HL-60 (cell line): ENCODE data around the gene NEDD4L.

Source experiments
- DNase-seq, 2 experiments: peaks; one replicate each; pipeline ENCODE4 v3.0.0-alpha.2; 2010 to 2020; ENCODE audit warnings: low read depth in 1 of 2, low spot score in 1 of 2
- H3K27ac ChIP-seq: fragments of 250-450 bp; sonication (Bioruptor Pico); replicated peaks from 2 replicates; pipeline ENCODE4 v1.5.1; 2020; ENCODE audit warnings: mild to moderate bottlenecking, moderate library complexity
- H3K27me3 ChIP-seq: fragments of 250-450 bp; sonication (Bioruptor Pico); 2 replicates; pipeline ENCODE4 v1.5.1; 2021; ENCODE audit warnings: mild to moderate bottlenecking, moderate library complexity; ENCODE audit not compliant: insufficient read depth, poor library complexity, severe bottlenecking
- H3K4me3 ChIP-seq: replicated peaks from 2 replicates; pipeline ENCODE4 v1.5.1; 2011; ENCODE audit warnings: mild to moderate bottlenecking, control low read depth, low read length; ENCODE audit not compliant: insufficient read depth
- GABPA ChIP-seq: IDR thresholded peaks from 2 replicates; pipeline ENCODE4 v1.6.1; 2012; ENCODE audit warnings: low read depth
- POLR2AphosphoS5 ChIP-seq: IDR thresholded peaks from 2 replicates; pipeline ENCODE4 v1.6.1; 2012; ENCODE audit warnings: low read depth
- SPI1 ChIP-seq: IDR thresholded peaks from 2 replicates; pipeline ENCODE4 v1.6.1; 2012; ENCODE audit warnings: low read depth, mild to moderate bottlenecking, borderline replicate concordance
- TF ChIP-seq, protein P1 (sequence below): IDR thresholded peaks from one replicate; pipeline ENCODE4 v1.5.1; 2011; ENCODE audit warnings: low read length, control low read depth, inconsistent platforms; ENCODE audit not compliant: insufficient read depth
- TF ChIP-seq, protein P2 (sequence below): IDR thresholded peaks from 2 replicates; pipeline ENCODE4 v1.6.1; 2012; ENCODE audit warnings: low read depth; ENCODE audit not compliant: insufficient replicate concordance

The NEDD4L gene

DNA sequence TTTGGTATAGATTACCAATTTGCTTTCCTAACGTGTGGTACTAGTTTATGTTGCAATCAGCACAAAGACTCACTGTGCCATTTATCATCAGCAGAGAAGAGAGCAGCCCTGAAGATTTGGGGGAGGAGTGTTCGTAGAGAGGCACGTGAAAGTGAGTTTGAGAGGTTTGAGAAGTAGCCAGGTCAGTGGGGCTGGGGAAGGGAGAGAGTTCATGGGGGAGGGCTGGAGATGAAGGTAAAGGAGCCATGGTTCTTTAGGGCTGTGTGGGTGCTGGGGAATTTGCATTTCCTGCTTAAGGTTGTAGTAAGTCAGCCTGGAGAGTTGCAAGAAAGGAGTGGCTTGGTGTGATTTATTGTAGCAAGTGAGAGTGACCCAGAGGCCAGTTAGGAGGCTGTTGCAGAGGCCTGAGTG, 172.1 kb downstream of the NEDD4L start:
- peaks cover 42% of the 10 kb centered on the region for H3K27me3 ChIP-seq
- no peak overlapping the region for H3K4me3 ChIP-seq
- no peak for DNase-seq
- no peak overlapping the region for H3K27ac ChIP-seq
- TF ChIP-seq POLR2AphosphoS5 (no peak), SPI1 (no peak), GABPA (no peak)
- TF ChIP-seq, protein P1, sequence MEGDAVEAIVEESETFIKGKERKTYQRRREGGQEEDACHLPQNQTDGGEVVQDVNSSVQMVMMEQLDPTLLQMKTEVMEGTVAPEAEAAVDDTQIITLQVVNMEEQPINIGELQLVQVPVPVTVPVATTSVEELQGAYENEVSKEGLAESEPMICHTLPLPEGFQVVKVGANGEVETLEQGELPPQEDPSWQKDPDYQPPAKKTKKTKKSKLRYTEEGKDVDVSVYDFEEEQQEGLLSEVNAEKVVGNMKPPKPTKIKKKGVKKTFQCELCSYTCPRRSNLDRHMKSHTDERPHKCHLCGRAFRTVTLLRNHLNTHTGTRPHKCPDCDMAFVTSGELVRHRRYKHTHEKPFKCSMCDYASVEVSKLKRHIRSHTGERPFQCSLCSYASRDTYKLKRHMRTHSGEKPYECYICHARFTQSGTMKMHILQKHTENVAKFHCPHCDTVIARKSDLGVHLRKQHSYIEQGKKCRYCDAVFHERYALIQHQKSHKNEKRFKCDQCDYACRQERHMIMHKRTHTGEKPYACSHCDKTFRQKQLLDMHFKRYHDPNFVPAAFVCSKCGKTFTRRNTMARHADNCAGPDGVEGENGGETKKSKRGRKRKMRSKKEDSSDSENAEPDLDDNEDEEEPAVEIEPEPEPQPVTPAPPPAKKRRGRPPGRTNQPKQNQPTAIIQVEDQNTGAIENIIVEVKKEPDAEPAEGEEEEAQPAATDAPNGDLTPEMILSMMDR, result no peak
- TF ChIP-seq, protein P2, sequence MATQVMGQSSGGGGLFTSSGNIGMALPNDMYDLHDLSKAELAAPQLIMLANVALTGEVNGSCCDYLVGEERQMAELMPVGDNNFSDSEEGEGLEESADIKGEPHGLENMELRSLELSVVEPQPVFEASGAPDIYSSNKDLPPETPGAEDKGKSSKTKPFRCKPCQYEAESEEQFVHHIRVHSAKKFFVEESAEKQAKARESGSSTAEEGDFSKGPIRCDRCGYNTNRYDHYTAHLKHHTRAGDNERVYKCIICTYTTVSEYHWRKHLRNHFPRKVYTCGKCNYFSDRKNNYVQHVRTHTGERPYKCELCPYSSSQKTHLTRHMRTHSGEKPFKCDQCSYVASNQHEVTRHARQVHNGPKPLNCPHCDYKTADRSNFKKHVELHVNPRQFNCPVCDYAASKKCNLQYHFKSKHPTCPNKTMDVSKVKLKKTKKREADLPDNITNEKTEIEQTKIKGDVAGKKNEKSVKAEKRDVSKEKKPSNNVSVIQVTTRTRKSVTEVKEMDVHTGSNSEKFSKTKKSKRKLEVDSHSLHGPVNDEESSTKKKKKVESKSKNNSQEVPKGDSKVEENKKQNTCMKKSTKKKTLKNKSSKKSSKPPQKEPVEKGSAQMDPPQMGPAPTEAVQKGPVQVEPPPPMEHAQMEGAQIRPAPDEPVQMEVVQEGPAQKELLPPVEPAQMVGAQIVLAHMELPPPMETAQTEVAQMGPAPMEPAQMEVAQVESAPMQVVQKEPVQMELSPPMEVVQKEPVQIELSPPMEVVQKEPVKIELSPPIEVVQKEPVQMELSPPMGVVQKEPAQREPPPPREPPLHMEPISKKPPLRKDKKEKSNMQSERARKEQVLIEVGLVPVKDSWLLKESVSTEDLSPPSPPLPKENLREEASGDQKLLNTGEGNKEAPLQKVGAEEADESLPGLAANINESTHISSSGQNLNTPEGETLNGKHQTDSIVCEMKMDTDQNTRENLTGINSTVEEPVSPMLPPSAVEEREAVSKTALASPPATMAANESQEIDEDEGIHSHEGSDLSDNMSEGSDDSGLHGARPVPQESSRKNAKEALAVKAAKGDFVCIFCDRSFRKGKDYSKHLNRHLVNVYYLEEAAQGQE, result no peak

DNA sequence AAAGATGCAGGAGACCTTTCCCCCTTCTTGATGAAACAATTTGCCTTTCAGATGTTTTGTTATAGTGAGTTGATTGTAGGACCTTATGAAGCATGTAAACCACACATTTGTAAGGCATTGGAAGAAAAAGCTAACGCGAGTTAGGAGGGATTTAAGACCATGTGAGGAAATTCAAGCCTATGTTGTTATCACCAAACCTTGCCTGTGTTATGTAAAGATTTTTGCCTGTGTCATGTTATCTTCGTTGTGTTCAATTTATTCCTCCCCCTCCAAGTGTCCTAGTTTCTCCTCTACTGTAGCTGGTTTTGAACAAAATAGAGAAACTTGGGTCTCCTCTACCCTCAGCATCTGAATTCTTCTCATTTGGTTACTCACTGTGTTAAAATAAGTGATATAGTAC, 173.0 kb downstream of the NEDD4L start:
- H3K27ac ChIP-seq, result no peak overlapping the region
- no peak for DNase-seq
- no peak for TF ChIP-seq GABPA
- TF ChIP-seq POLR2AphosphoS5, result no peak
- TF ChIP-seq, protein P1, result no peak
- no peak for TF ChIP-seq SPI1
- TF ChIP-seq, protein P2, result no peak
- H3K4me3 ChIP-seq, result no peak overlapping the region
- peaks cover 35% of the 10 kb centered on the region for H3K27me3 ChIP-seq

DNA sequence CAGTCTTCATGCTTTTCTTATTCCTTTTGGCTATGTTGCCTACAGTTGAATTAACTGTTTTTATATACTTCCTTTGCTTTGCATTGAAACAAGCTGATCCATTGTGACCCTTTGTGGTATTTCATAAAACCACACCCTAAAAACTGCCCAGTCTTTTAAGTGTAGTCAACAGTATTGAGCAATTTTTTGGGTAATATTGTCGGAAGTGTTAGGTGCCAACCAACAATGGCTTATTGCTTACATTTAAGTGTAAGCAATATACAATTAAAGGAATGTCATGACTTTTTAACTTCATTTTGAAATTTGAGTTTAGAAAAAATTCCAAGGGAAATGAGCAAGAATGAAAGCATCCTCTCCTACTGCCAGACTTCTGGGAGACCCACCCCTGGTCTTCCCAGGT, 174.1 kb downstream of the NEDD4L start:
- DNase-seq, result no peak
- no peak overlapping the region for H3K4me3 ChIP-seq
- TF ChIP-seq, protein P1, result no peak
- TF ChIP-seq, protein P2, result no peak
- peaks cover 27% of the 10 kb centered on the region for H3K27me3 ChIP-seq
- H3K27ac ChIP-seq, result no peak overlapping the region
